Right atrium auricular region (tissue), 2 donors: ENCODE measurements around the gene PRADC1. TPM values are rescaled to one million over a fixed set of nuclear protein-coding genes. Genes with fewer than 3 reads are reported as not detected.

ENCODE experiments used
- DNase-seq: peaks from one replicate; pipeline ENCODE4 v3.0.0-alpha.2; 2019; ENCODE audit warnings: low spot score
- H3K27ac ChIP-seq, 2 donors: fragments of 200-600 bp; sonication (generic); 1 replicate in 1 of 2; 2 replicates in 1 of 2; pipeline ENCODE4 v1.5.1; 2016 to 2019
- H3K27me3 ChIP-seq, 2 donors: fragments of 200-600 bp; sonication (generic); one replicate each; pipeline versions ENCODE4 v1.5.1 to v1.6.0; 2017 to 2019
- H3K36me3 ChIP-seq: fragments of 200-600 bp; sonication (generic); one replicate; pipeline ENCODE4 v1.5.1; 2016
- H3K4me1 ChIP-seq, 2 donors: fragments of 200-600 bp; sonication (generic); one replicate each; pipeline versions ENCODE4 v1.5.1 to v1.6.0; 2017 to 2019
- H3K4me3 ChIP-seq, 2 donors: fragments of 200-600 bp; sonication (generic); 1 replicate in 1 of 2; 2 replicates in 1 of 2; pipeline ENCODE4 v1.5.1; 2017 to 2019; ENCODE audit warnings: mild to moderate bottlenecking in 1 of 2, moderate library complexity in 1 of 2
- H3K9me3 ChIP-seq, 2 donors: fragments of 200-600 bp; sonication (generic); one replicate each; pipeline ENCODE4 v1.5.1; 2019
- CTCF ChIP-seq, 2 donors: fragments of 200-600 bp; sonication (generic); IDR thresholded peaks; one replicate each; pipeline ENCODE4 v1.5.1; 2019; ENCODE audit warnings: antibody characterized with exemption in 2 of 2
- total RNA-seq, 2 donors: library from RNA; depleted of rRNA; stranded (reverse); fragments of >200 nt; gene quantifications; one replicate each; pipeline ENCODE4 v1.1.0, GENCODE V29; 2016

PRADC1 gene
- total RNA-seq, 2 donors from 2014 or later = 49.5 to 124 TPM

- Histone ChIP-seq H3K27me3 (no peaks in the 10 kb centered on the region), H3K36me3 (peaks cover 31% of the 10 kb centered on the region), H3K9me3 (no peaks in the 10 kb centered on the region), H3K27ac (no peak overlapping the region), H3K4me3 (no peak overlapping the region), H3K4me1 (no peaks in the 10 kb centered on the region)
- no peak for TF ChIP-seq CTCF (IDR thresholded peaks at IDR 0.05)
- no peak for DNase-seq
These were observed 24.0 kb upstream of the PRADC1 start for GRCh38 chr2:73257021-73257420.

GRCh38 chr2:73256618-73256922 lies 23.5 kb upstream of the PRADC1 start:
- no peak for TF ChIP-seq CTCF (IDR thresholded peaks at IDR 0.05)

GRCh38 chr2:73255907-73256617 lies 23.0 kb upstream of the PRADC1 start:
- H3K9me3 ChIP-seq = no peaks in the 10 kb centered on the region
- no peak for DNase-seq
- no peak for TF ChIP-seq CTCF (IDR thresholded peaks at IDR 0.05)
- no peaks in the 10 kb centered on the region for H3K4me1 ChIP-seq
- no peak overlapping the region for H3K4me3 ChIP-seq
- no peaks in the 10 kb centered on the region for H3K27me3 ChIP-seq
- H3K36me3 ChIP-seq = peaks cover 38% of the 10 kb centered on the region
- no peak overlapping the region for H3K27ac ChIP-seq

More at GRCh38 chr2:73256618-73256922, 23.5 kb upstream of the PRADC1 start:
- H3K4me1 ChIP-seq = no peaks in the 10 kb centered on the region
- no peaks in the 10 kb centered on the region for H3K9me3 ChIP-seq
- no peaks in the 10 kb centered on the region for H3K27me3 ChIP-seq
- H3K4me3 ChIP-seq = no peak overlapping the region
- H3K27ac ChIP-seq = no peak overlapping the region
- peaks cover 33% of the 10 kb centered on the region for H3K36me3 ChIP-seq
- DNase-seq = no peak

- Histone ChIP-seq H3K27ac (no peak overlapping the region), H3K4me3 (no peak overlapping the region), H3K36me3 (peaks cover 48% of the 10 kb centered on the region), H3K4me1 (no peaks in the 10 kb centered on the region), H3K9me3 (no peaks in the 10 kb centered on the region), H3K27me3 (no peaks in the 10 kb centered on the region)
- no peak for TF ChIP-seq CTCF (IDR thresholded peaks at IDR 0.05)
- no peak for DNase-seq
These were observed 22.1 kb upstream of the PRADC1 start for GRCh38 chr2:73255007-73255644.

GRCh38 chr2:73254343-73255006 lies 21.4 kb upstream of the PRADC1 start:
- no peak for TF ChIP-seq CTCF (IDR thresholded peaks at IDR 0.05)
- Histone ChIP-seq H3K4me3 (no peak overlapping the region), H3K27ac (no peak overlapping the region), H3K27me3 (no peaks in the 10 kb centered on the region), H3K36me3 (peaks cover 54% of the 10 kb centered on the region), H3K4me1 (no peaks in the 10 kb centered on the region), H3K9me3 (no peaks in the 10 kb centered on the region)
- DNase-seq = no peak
